Thoracic aorta (tissue), 2 donors: ENCODE measurements around the gene TRMT61A. TPM values are rescaled to one million over a fixed set of nuclear protein-coding genes. Genes with fewer than 3 reads are reported as not detected.

Experiments
- ATAC-seq: fragments of 150-250 bp; one replicate; pipeline ENCODE4 v1.8.0; 2017; ENCODE audit warnings: low read depth; ENCODE audit not compliant: insufficient number of reproducible peaks, low FRiP score
- DNase-seq: peaks from one replicate; pipeline ENCODE4 v3.0.0-alpha.2; 2020; ENCODE audit warnings: low spot score
- H3K27ac ChIP-seq, 2 donors: fragments of 200-600 bp; sonication (generic); 1 replicate in 1 of 2; 2 replicates in 1 of 2; pipeline ENCODE4 v1.5.1; 2016; ENCODE audit warnings: mild to moderate bottlenecking in 2 of 2, moderate library complexity in 2 of 2
- H3K27me3 ChIP-seq: fragments of 200-600 bp; sonication (generic); replicated peaks from 2 replicates; pipeline ENCODE4 v1.6.0; 2016; ENCODE audit warnings: mild to moderate bottlenecking; ENCODE audit not compliant: insufficient read depth
- H3K36me3 ChIP-seq: fragments of 200-600 bp; sonication (generic); one replicate; pipeline ENCODE4 v1.5.1; 2016
- H3K4me1 ChIP-seq, 2 donors: fragments of 200-600 bp; sonication (generic); 1 replicate in 1 of 2; 2 replicates in 1 of 2; pipeline versions ENCODE4 v1.5.1 to v1.6.0; 2016; ENCODE audit warnings: low read depth in 2 of 2, mild to moderate bottlenecking in 1 of 2; ENCODE audit not compliant: control insufficient read depth in 1 of 2
- H3K4me3 ChIP-seq: fragments of 200-600 bp; sonication (generic); 2 replicates; pipeline ENCODE4 v1.5.1; 2016; ENCODE audit warnings: mild to moderate bottlenecking
- H3K9me3 ChIP-seq: fragments of 200-600 bp; sonication (generic); 2 replicates; pipeline ENCODE4 v1.5.1; 2016
- CTCF ChIP-seq: fragments of 200-600 bp; sonication (generic); IDR thresholded peaks from one replicate; pipeline ENCODE4 v1.5.1; 2019; ENCODE audit warnings: antibody characterized with exemption
- total RNA-seq, 2 donors: library from RNA; depleted of rRNA; stranded (reverse); fragments of >200 nt; gene quantifications; one replicate each; pipeline versions ENCODE4 v1.1.0 to v1.2.3, GENCODE V29; 2016

TRMT61A gene
- total RNA-seq, 2 donors from 2014 or later: 18.6 to 18.8 TPM

GRCh38 chr14:103517721-103518421 is 11.1 kb upstream of the TRMT61A start:
- DNase-seq: no peak
- Histone ChIP-seq H3K27ac (peak overlapping the region; percentile 8 to 39), H3K9me3 (no peaks in the 10 kb centered on the region), H3K36me3 (no peaks in the 10 kb centered on the region), H3K27me3 (no peaks in the 10 kb centered on the region), H3K4me3 (no peak overlapping the region), H3K4me1 (peaks cover 18 to 64% of the 10 kb centered on the region in 2 donors)
- TF ChIP-seq CTCF: no peak
- no peak for ATAC-seq

DNA sequence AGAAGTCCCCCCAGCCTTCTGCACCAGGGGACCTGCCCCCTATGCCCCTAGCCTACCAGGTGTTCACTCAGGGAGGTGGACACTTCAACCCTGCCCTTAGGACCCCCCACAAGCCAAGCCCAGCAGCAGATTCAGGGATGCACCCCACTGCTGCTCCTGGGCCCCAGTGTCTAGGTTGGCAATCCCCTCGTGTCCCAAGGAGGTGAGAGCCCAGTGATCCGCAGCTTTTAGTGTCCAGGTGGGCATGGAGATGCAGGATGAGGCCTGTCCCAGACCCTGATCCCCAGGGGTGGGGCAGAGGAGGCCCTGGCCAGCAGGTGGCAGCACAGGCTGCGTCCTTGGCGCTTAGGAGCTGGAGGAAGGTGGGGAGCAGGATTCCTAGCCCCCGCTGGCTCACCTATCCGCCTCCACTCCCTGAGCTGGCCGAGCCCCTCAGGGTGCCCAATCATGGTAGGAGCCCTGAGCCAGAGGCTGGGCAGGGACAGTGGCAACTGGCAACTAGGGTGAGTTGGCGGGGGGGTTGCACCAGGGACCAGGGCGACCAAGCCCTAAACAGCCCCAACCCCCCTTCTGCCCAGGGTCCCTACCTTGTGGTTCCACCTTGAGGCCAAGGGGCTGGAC is 10.5 kb upstream of the TRMT61A start:
- TF ChIP-seq CTCF: peak; percentile 88
- Histone ChIP-seq H3K27me3 (no peaks in the 10 kb centered on the region), H3K9me3 (no peaks in the 10 kb centered on the region), H3K27ac (peak overlapping the region in 1 of 2 donors; percentile 39), H3K36me3 (no peaks in the 10 kb centered on the region), H3K4me3 (no peak overlapping the region), H3K4me1 (peaks cover 18 to 64% of the 10 kb centered on the region in 2 donors)
- ATAC-seq: no peak
- DNase-seq: no peak

DNA sequence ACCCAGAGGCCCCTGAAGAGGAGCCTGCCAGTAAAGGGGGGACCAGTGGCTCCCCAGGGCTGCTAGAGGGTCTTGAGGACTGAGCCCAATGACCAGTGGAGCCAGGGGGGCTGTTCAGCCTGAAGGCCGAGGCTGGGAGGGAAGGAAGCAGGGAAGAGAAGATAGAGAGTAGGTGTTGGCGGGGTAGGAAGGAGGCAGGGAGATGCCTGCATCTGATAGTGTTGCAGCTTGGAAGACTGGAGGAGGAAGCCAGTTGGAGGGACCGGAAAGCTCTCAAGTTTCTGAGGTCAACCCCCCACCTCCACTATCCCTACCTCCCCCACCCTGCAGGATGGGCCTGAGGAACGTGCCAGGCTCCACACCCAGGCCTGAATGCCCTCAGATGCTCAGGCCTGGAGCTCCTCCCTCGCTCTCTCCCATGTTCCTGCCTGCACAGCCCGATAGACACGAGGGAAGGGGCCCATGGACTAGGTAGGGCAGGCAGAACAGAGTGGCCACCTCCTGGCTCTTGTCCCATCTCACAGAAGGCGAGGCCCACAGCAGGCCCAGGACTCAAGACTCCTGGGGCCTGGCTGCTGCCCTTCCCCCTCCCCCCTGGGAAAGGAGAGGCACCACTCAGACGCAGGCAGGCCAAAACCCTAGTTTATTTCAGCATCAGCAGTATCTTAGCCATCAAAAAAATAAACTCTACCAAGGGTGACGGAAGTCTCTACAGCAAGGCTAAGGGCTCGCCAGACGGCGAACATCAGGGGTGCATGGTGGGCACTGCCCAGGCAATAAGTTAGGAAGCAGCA is 9.8 kb upstream of the TRMT61A start:
- Histone ChIP-seq H3K9me3 (no peaks in the 10 kb centered on the region), H3K27me3 (no peaks in the 10 kb centered on the region), H3K4me3 (no peak overlapping the region), H3K36me3 (no peaks in the 10 kb centered on the region), H3K4me1 (peaks cover 14 to 57% of the 10 kb centered on the region in 2 donors), H3K27ac (peak overlapping the region; percentile 15 to 39)
- no peak for DNase-seq
- TF ChIP-seq CTCF: no peak
- no peak for ATAC-seq

DNA sequence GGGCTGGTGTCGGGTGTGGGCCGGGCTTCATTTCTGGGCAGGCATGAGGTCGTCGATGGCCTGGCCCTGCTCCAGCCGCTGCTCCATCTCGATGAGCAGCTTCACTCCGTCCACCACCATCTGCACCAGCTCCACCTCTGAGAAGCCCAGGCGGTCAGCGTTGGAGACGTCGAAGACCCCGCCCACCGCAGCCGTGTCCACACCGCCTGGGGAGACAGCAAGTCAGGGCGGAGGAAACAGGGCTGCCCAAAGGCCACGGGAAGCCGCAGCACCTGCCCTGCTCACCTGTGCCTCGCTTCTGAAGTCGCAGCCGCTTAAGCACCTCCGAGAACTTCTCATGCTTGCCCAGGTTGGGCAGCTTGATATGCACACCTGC is 9.2 kb upstream of the TRMT61A start:
- no peak for DNase-seq
- no peak overlapping the region for H3K4me3 ChIP-seq
- no peaks in the 10 kb centered on the region for H3K27me3 ChIP-seq
- no peak for TF ChIP-seq CTCF
- peak overlapping the region; percentile 15 to 66 for H3K27ac ChIP-seq
- no peak for ATAC-seq
- H3K9me3 ChIP-seq: no peaks in the 10 kb centered on the region
- H3K4me1 ChIP-seq: peaks cover 14 to 57% of the 10 kb centered on the region in 2 donors
- no peaks in the 10 kb centered on the region for H3K36me3 ChIP-seq

GRCh38 chr14:103520269-103520656 is 8.7 kb upstream of the TRMT61A start:
- peaks cover 14 to 57% of the 10 kb centered on the region in 2 donors for H3K4me1 ChIP-seq
- no peaks in the 10 kb centered on the region for H3K27me3 ChIP-seq
- no peak for ATAC-seq
- TF ChIP-seq CTCF: no peak
- H3K27ac ChIP-seq: peak overlapping the region in 1 of 2 donors; percentile 66
- no peaks in the 10 kb centered on the region for H3K36me3 ChIP-seq
- no peaks in the 10 kb centered on the region for H3K9me3 ChIP-seq
- peak overlapping the region; percentile 81 for H3K4me3 ChIP-seq
- no peak for DNase-seq
